GM21737 (cell line): ENCODE data around the gene FBXO2.
"Not testable (repeated sequence)": the region's sequence is repeated elsewhere in the genome, so short reads cannot be mapped to it uniquely, and the experiment has no call there.

Source experiments
- ATAC-seq: cut with Tn5 transposase; IDR thresholded peaks from one replicate; pipeline ENCODE4 v1.9.1; 2021; ENCODE audit warnings: mild to moderate bottlenecking, moderate library complexity; ENCODE audit not compliant: unreplicated experiment

Gene FBXO2

GRCh38 chr1:11634365-11635192 is 19.6 kb downstream of the FBXO2 start:
- ATAC-seq: no peak

GRCh38 chr1:11629184-11630016 is 24.8 kb downstream of the FBXO2 start:
- ATAC-seq: no peak

DNA sequence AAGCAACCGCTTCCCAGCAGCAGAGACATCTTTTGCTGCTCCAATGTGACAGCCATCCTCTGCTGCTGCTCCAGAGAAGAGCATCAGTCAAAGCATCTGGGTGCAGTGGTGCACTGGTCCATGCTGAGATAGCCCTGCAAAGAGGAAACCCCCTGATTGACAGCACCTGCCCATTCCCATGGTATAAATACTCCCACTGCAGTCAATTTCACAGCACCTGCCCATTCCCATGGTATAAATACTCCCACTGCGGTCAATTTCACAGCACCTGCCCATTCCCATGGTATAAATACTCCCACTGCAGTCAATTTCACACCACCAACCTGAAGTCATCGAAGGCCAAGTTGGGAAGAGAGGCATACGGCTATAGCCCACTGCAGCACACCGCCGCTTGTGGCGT is 25.5 kb downstream of the FBXO2 start:
- ATAC-seq: no peak

DNA sequence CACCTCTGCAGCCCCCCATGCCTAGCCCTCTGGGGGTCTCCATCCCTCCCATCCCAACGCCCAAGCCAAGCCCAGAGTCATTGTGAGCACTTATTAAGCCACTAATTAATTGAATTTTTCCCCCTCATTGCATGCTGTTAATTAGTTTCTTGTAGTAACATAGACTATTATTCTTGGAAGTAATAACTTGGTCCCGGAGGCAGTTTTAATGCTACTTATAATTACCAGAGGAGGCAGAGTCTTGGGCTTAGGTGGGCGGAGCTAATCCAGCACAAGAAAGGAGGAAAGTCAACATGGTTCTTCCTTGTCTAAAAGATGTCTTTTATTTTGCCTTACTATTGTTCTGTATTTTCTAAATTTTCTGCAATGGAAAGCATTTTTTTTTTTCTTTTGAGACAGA is 27.7 kb downstream of the FBXO2 start:
- ATAC-seq: no peak

GRCh38 chr1:11623702-11624101 is 30.5 kb downstream of the FBXO2 start:
- ATAC-seq: no peak

GRCh38 chr1:11622398-11622797 is 31.8 kb downstream of the FBXO2 start:
- ATAC-seq: no peak

DNA sequence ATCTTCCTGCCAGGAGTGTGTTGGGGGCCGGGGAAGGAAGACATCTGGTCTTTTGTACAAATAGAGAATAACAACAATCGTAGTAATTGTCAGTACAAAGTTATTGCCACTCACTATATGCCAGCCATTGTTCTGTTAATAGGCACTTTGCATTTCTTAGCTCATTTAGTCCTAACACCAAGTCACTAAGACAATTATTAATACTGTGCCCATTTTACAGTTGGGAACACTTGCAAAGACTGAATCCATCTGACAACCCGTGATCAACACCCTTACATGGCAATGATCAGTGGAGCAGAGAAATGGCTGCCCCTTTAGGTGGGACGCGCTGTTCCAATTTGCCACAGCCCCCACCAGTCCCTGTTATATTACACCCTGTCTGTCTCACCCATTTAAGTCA is 33.3 kb downstream of the FBXO2 start:
- no peak for ATAC-seq

GRCh38 chr1:11620405-11620804 is 33.8 kb downstream of the FBXO2 start:
- ATAC-seq: no peak

- no peak for ATAC-seq
Measured at GRCh38 chr1:11617741-11618140, 36.5 kb downstream of the FBXO2 start.

GRCh38 chr1:11617314-11617713 is 36.9 kb downstream of the FBXO2 start:
- ATAC-seq: no peak

DNA sequence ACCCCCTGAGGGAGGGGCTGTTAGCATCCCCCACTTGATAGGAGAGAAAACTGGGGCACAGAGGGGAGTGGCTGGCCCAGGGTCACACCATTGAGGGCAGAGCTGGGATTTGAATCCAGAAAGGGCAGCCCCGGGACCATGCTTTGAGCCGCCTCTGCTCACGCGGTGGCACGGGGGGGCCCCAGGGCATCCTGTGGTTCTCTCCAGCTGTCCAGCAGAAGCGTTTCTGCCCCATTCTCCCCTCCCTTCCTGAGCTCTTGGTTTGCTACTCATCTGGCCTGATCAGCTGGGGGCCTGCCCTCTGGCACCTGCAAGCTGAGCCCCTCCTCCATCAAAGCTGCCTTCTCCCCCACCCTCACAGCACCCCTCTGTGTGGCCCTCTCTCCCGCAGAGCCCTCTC is 37.5 kb downstream of the FBXO2 start:
- no peak for ATAC-seq

GRCh38 chr1:11615090-11615489 is 39.1 kb downstream of the FBXO2 start:
- no peak for ATAC-seq

- ATAC-seq: no peak
Measured at GRCh38 chr1:11613347-11613746, 40.9 kb downstream of the FBXO2 start.

DNA sequence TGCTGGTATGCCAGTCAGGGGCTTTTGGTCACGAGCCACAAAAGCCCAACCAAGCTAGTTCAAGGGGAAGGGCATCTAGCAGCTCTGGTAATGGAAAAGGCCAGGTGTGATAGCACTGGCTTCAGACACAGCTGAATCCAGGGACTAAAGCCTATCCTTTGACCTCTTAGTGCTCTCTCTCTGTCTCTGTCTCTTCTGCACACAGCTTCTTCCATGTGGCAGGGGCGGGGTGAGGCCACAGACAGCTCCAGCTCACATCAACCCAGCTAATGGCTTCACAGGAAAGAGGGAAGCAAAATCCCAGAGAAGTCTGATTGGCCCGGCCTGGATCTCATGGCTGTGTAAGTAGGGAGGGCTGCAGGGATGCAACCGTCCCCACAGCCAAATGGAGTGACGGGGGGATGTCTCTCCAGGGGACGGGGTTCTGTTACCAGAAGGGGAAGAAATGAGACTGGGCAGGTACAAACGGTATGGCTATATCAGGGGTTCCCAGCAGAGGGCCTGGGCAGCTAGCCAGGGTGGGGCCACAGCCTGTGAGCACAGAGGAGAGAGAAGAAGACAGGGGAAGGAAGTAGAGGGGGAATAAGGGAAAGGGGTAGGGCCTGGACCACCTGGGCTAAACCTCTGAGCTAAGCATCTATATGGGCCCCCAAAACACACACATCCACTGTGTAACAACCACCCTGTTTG is 42.4 kb downstream of the FBXO2 start:
- ATAC-seq: no peak

- no peak for ATAC-seq
Measured at GRCh38 chr1:11610629-11611180, 43.5 kb downstream of the FBXO2 start.

DNA sequence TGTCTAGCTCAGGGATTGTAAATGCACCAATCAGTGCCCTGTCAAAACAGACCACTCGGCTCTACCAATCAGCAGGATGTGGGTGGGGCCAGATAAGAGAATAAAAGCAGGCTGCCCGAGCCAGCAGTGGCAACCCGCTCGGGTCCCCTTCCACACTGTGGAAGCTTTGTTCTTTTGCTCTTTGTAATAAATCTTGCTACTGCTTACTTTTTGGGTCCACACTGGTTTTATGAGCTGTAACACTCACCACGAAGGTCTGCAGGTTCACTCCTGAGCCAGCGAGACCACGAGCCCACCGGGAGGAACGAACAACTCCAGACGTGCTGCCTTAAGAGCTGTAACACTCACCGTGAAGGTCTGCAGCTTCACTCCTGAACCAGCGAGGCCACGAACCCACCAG is 44.9 kb downstream of the FBXO2 start:
- ATAC-seq: not testable (repeated sequence)

DNA sequence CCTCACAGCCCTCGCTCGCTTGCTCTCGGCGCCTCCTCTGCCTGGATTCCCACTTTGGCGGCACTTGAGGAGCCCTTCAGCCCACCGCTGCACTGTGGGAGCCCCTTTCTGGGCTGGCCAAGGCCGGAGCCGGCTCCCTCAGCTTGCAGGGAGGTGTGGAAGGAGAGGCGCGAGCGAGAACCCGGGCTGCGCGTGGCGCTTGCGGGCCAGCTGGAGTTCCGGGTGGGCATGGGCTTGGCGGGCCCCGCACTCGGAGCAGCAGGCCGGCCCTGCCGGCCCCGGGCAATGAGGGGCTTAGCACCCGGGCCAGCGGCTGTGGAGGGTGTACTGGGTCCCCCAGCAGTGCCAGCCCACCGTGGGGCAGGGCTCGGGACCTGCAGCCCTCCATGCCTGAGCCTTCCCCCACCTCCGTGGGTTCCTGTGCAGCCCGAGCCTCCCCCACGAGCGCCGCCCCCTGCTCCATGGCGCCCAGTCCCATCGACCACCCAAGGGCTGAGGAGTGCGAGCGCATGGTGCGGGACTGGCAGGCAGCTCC is 45.6 kb downstream of the FBXO2 start:
- ATAC-seq: not testable (repeated sequence)

DNA sequence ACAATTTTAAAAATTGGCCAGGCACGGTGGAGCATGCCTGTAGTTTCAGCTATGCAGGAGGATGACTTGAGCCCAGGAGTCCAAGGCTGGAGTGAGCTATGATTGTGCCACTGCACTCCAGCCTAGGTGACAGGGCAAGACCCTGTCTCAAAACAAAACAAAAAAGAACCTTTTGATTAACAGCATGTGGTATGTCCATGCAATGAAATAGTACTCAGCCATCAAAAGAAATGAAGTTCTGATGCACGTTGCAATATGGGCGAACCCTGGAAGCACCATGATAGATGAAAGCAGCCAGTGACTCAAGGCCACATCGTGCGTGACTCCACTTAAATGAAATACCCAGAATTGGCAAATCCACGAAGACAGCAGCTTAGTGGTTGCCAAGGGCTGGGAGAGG is 47.5 kb downstream of the FBXO2 start:
- ATAC-seq: no peak

GRCh38 chr1:11602981-11603380 is 51.2 kb downstream of the FBXO2 start:
- no peak for ATAC-seq

DNA sequence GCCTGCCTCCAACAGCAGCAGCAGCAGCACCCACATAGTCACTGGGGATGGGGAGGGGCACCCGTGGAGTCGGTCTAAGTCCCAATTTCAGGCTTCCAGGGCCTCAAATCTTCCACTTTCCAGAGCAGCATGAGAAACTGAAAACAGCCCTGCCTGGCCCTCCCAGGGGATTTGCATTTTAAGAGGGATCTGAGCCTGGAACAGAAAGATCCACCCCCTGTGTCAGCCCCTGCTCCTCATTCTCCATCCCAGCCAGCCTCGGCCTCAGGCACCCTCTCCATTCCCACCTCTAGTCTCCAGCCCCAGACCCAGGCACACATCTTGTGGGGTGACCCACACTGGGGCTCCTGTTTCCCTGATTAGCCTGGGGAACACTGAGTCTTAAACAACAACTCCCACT is 51.8 kb downstream of the FBXO2 start:
- no peak for ATAC-seq

GRCh38 chr1:11600836-11601235 is 53.4 kb downstream of the FBXO2 start:
- ATAC-seq: no peak
